ENCODE data around the gene PDE4B. TPM values are rescaled to one million over a fixed set of nuclear protein-coding genes. Genes with fewer than 3 reads are reported as not detected.

Gene PDE4B
- polyA plus RNA-seq, 1 donor (not counting 4 experiments of a cell fraction or from before 2014, with no cell fraction given): 0.29 TPM

DNA sequence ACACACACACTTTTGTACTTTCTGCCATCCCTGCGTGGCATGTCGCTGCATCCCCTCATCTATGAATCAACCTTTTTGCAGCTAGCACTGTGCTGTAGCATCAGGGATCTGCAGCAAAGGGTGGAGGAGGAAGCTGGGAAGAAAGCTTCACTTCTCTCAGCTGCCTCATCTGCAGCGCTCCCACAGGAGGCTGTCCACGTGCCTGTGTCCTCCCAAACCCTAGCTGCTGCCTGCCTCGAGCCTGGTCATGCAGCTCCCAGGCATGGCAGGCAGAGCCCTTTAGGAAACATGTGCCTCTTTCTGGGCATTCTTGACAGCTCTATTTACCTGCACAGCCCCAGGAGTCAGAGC, 479.2 kb downstream of the PDE4B start:
- peak; percentile 56 for DNase-seq (ENCODE audit: low read depth, low spot score)
- H3K9me3 ChIP-seq (ENCODE audit: control insufficient read depth, low read depth, low read length): no peaks in the 10 kb centered on the region
- no peak for TF ChIP-seq EZH2 (IDR thresholded peaks at IDR 0.05; ENCODE audit: low read length)
- TF ChIP-seq, protein P1, sequence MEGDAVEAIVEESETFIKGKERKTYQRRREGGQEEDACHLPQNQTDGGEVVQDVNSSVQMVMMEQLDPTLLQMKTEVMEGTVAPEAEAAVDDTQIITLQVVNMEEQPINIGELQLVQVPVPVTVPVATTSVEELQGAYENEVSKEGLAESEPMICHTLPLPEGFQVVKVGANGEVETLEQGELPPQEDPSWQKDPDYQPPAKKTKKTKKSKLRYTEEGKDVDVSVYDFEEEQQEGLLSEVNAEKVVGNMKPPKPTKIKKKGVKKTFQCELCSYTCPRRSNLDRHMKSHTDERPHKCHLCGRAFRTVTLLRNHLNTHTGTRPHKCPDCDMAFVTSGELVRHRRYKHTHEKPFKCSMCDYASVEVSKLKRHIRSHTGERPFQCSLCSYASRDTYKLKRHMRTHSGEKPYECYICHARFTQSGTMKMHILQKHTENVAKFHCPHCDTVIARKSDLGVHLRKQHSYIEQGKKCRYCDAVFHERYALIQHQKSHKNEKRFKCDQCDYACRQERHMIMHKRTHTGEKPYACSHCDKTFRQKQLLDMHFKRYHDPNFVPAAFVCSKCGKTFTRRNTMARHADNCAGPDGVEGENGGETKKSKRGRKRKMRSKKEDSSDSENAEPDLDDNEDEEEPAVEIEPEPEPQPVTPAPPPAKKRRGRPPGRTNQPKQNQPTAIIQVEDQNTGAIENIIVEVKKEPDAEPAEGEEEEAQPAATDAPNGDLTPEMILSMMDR (optimal IDR thresholded peaks at IDR 0.05 in 1 of 3, IDR thresholded peaks at IDR 0.05 in 1 of 3, conservative IDR thresholded peaks at IDR 0.05 in 1 of 3; ENCODE audit: extremely low read depth in 1 of 3, insufficient read depth in 2 of 3, low read length in 3 of 3): peak in 1 of 3 experiments; percentile 11
- H3K79me2 ChIP-seq (ENCODE audit: control insufficient read depth, insufficient read depth, low read length): no peaks in the 10 kb centered on the region
- H3K9me1 ChIP-seq (ENCODE audit: control insufficient read depth, extremely low read depth, insufficient read depth, low read length): no peaks in the 10 kb centered on the region
- peak overlapping the region in 2 of 3 experiments; percentile 30 to 49 for H3K4me3 ChIP-seq (ENCODE audit: control insufficient read depth in 2 of 3, extremely low read depth in 1 of 3, insufficient read depth in 2 of 3, low read depth in 1 of 3, low read length in 3 of 3)
- H3K9ac ChIP-seq (ENCODE audit: control insufficient read depth, extremely low read depth, insufficient read depth, low read length): peak overlapping the region; percentile 34
- H3K4me1 ChIP-seq (ENCODE audit: control insufficient read depth, extremely low read depth, insufficient read depth, low read length): peaks cover 35% of the 10 kb centered on the region
- peak; percentile 74 for FAIRE-seq
- dilution Hi-C loops (cut with MboI; ENCODE audit: extremely low pct_ligation_motif_present, low sequenced_read_pairs): loop anchor here (25.0 kb wide), 1 partner anchor 190 kb away; no protein-coding TSS in a partner anchor
- H3K27ac ChIP-seq (ENCODE audit: control insufficient read depth, insufficient read depth, low read length): peak overlapping the region; percentile 87
- peak overlapping the region; percentile 64 for H2AFZ ChIP-seq (ENCODE audit: control insufficient read depth, low read length)
- no peaks in the 10 kb centered on the region for H3K36me3 ChIP-seq (ENCODE audit: control insufficient read depth in 2 of 2, extremely low read depth in 1 of 2, insufficient read depth in 2 of 2, low read length in 2 of 2)
- no peaks in the 10 kb centered on the region for H3K27me3 ChIP-seq (ENCODE audit: control insufficient read depth, extremely low read depth, insufficient read depth, low read length)
- peak overlapping the region; percentile 79 for H3K4me2 ChIP-seq (ENCODE audit: control insufficient read depth, extremely low read depth, insufficient read depth, low read depth, low read length)
- H4K20me1 ChIP-seq (ENCODE audit: control insufficient read depth, extremely low read depth, insufficient read depth, low read length): no peaks in the 10 kb centered on the region

DNA sequence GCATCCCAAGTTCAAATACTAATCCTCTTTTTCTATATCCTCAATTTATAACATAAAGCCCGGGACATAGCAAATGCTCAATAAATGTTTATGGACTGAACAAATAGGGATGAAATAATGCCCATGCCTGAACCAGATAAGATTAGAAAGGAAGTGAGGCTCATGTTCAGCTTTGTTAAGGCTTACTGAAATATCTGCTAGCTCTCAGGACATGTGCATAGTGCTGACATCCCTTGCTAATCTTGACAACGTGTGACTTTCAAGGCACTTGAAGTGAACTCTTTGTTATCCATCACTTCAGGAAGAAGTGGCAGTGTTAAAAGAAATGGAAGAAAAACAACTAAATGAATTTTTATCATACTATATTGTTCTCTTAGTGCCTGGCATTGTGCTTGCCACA, 481.0 kb downstream of the PDE4B start:
- Histone ChIP-seq H4K20me1 (ENCODE audit: control insufficient read depth, extremely low read depth, insufficient read depth, low read length) (no peaks in the 10 kb centered on the region), H3K4me2 (ENCODE audit: control insufficient read depth, extremely low read depth, insufficient read depth, low read depth, low read length) (no peak overlapping the region), H3K9ac (ENCODE audit: control insufficient read depth, extremely low read depth, insufficient read depth, low read length) (no peak overlapping the region), H3K79me2 (ENCODE audit: control insufficient read depth, insufficient read depth, low read length) (no peaks in the 10 kb centered on the region), H3K9me1 (ENCODE audit: control insufficient read depth, extremely low read depth, insufficient read depth, low read length) (no peaks in the 10 kb centered on the region), H2AFZ (ENCODE audit: control insufficient read depth, low read length) (no peak overlapping the region), H3K27me3 (ENCODE audit: control insufficient read depth, extremely low read depth, insufficient read depth, low read length) (no peaks in the 10 kb centered on the region), H3K27ac (ENCODE audit: control insufficient read depth, insufficient read depth, low read length) (no peak overlapping the region), H3K36me3 (ENCODE audit: control insufficient read depth in 2 of 2, extremely low read depth in 1 of 2, insufficient read depth in 2 of 2, low read length in 2 of 2) (no peaks in the 10 kb centered on the region), H3K4me1 (ENCODE audit: control insufficient read depth, extremely low read depth, insufficient read depth, low read length) (peaks cover 30% of the 10 kb centered on the region), H3K9me3 (ENCODE audit: control insufficient read depth, low read depth, low read length) (no peaks in the 10 kb centered on the region), H3K4me3 (ENCODE audit: control insufficient read depth in 2 of 3, extremely low read depth in 1 of 3, insufficient read depth in 2 of 3, low read depth in 1 of 3, low read length in 3 of 3) (no peak overlapping the region)
- dilution Hi-C loops (cut with MboI; ENCODE audit: extremely low pct_ligation_motif_present, low sequenced_read_pairs): loop anchor here (25.0 kb wide), 1 partner anchor 189 kb away; no protein-coding TSS in a partner anchor
- FAIRE-seq (no peak), DNase-seq (ENCODE audit: low read depth, low spot score) (no peak)
- TF ChIP-seq, protein P1 (optimal IDR thresholded peaks at IDR 0.05 in 1 of 3, IDR thresholded peaks at IDR 0.05 in 1 of 3, conservative IDR thresholded peaks at IDR 0.05 in 1 of 3; ENCODE audit: extremely low read depth in 1 of 3, insufficient read depth in 2 of 3, low read length in 3 of 3): no peak
- no peak for TF ChIP-seq EZH2 (IDR thresholded peaks at IDR 0.05; ENCODE audit: low read length)

Data from keratinocyte (primary cell).